PC-3 (cell line): Measurements from ENCODE around the gene IFI27L1. TPM values are rescaled to one million over a fixed set of nuclear protein-coding genes. Genes with fewer than 3 reads are reported as not detected.
A peak's percentile ranks its signal among the peaks of the same experiment; 100 is the strongest.

Experiments
- ATAC-seq: fragments of 200-7000 bp; cut with Tn5 transposase; 2 replicates; pipeline ENCODE4 v1.9.1; 2020; ENCODE audit warnings: mild to moderate bottlenecking, moderate library complexity
- Bru-seq: library from RNA; stranded (reverse); fragments of 400-500 nt; gene quantifications from one replicate; lab custom pipeline; 2021; lab: Mats Ljungman, UMichigan
- BruChase-seq, 2 experiments: library from RNA; stranded (reverse); fragments of 400-500 nt; gene quantifications; one replicate each; lab custom pipeline; 2021; lab: Mats Ljungman, UMichigan
- BruUV-seq: library from RNA; stranded (reverse); fragments of 400-500 nt; replicated peaks from 2 replicates; lab custom pipeline; 2021; lab: Mats Ljungman, UMichigan
- CTCF ChIA-PET: fragments of 300-600 bp; sonication (Branson Sonifier 250); formaldehyde crosslinking; loops from one replicate; lab custom pipeline; 2022; ENCODE audit warnings: antibody characterized with exemption; lab: Charles Lee
- POLR2A ChIA-PET: fragments of 300-600 bp; sonication (Branson Sonifier 250); formaldehyde crosslinking; loops from one replicate; lab custom pipeline; 2022; ENCODE audit warnings: antibody characterized with exemption; ENCODE audit not compliant: unreplicated experiment; lab: Charles Lee
- DNase-seq: peaks from one replicate; pipeline ENCODE4 v3.0.0-alpha.2; 2015
- H2AFZ ChIP-seq: fragments of 300-600 bp; sonication (generic); 2 replicates; pipeline ENCODE4 v1.6.0; 2016; ENCODE audit warnings: antibody characterized with exemption, low read length
- H3F3A ChIP-seq: fragments of 300-600 bp; sonication (generic); one replicate; pipeline ENCODE4 v1.6.0; 2017; ENCODE audit warnings: antibody characterized with exemption, low read length, control low read depth, mild to moderate bottlenecking; ENCODE audit not compliant: unreplicated experiment
- H3K27ac ChIP-seq: fragments of 300-600 bp; sonication (generic); 2 replicates; pipeline ENCODE4 v1.5.1; 2016; ENCODE audit warnings: mild to moderate bottlenecking, low read length
- H3K27me3 ChIP-seq: fragments of 300-600 bp; sonication (generic); 2 replicates; pipeline ENCODE4 v1.6.1; 2016; ENCODE audit warnings: low read length, mixed read lengths
- H3K36me3 ChIP-seq: fragments of 300-600 bp; sonication (generic); 2 replicates; pipeline ENCODE4 v1.6.1; 2016; ENCODE audit warnings: low read depth, mixed run types, low read length, mixed read lengths
- H3K4me1 ChIP-seq: fragments of 300-600 bp; sonication (generic); 2 replicates; pipeline ENCODE4 v1.5.1; 2016; ENCODE audit warnings: low read length; ENCODE audit not compliant: insufficient read depth
- H3K4me2 ChIP-seq: fragments of 300-600 bp; sonication (generic); 2 replicates; pipeline ENCODE4 v1.6.0; 2016; ENCODE audit warnings: low read length
- H3K4me3 ChIP-seq: fragments of 300-600 bp; sonication (generic); 2 replicates; pipeline ENCODE4 v1.5.1; 2016; ENCODE audit warnings: mild to moderate bottlenecking, low read length, mixed read lengths
- H3K79me2 ChIP-seq: fragments of 300-600 bp; sonication (generic); 2 replicates; pipeline ENCODE4 v1.6.1; 2017; ENCODE audit warnings: low read length, mixed read lengths
- H3K9ac ChIP-seq: fragments of 300-600 bp; sonication (generic); 2 replicates; pipeline ENCODE4 v1.6.0; 2016; ENCODE audit warnings: mild to moderate bottlenecking, low read length
- H3K9me2 ChIP-seq: fragments of 300-600 bp; sonication (generic); replicated peaks from 2 replicates; pipeline ENCODE4 v1.6.1; 2016; ENCODE audit warnings: mixed run types, low read length, mixed read lengths
- H3K9me3 ChIP-seq: fragments of 300-600 bp; sonication (generic); 2 replicates; pipeline ENCODE4 v1.6.1; 2016; ENCODE audit warnings: low read length, mixed read lengths
- H4K20me1 ChIP-seq: fragments of 300-600 bp; sonication (generic); 2 replicates; pipeline ENCODE4 v1.6.1; 2016; ENCODE audit warnings: low read length, mixed read lengths
- CTCF ChIP-seq: fragments of 300-600 bp; sonication (generic); conservative IDR thresholded peaks from 2 replicates; pipeline ENCODE4 v1.5.1; 2017; ENCODE audit warnings: antibody characterized with exemption, low read depth, mild to moderate bottlenecking, low read length
- EZH2 ChIP-seq: fragments of 300-600 bp; sonication (generic); IDR thresholded peaks from one replicate; pipeline ENCODE4 v1.6.1; 2017; ENCODE audit warnings: antibody characterized with exemption, mild to moderate bottlenecking, low read length; ENCODE audit not compliant: unreplicated experiment
- EZH2phosphoT487 ChIP-seq: fragments of 300-600 bp; sonication (generic); IDR thresholded peaks from 2 replicates; pipeline ENCODE4 v1.6.1; 2018; ENCODE audit warnings: mild to moderate bottlenecking, antibody characterized with exemption, low read length, borderline replicate concordance
- intact Hi-C: fragments of 100-400 bp; cut with micrococcal nuclease; formaldehyde crosslinking; loops from 2 replicates; pipeline ENCODE4 v1.9.0; 2023
- long read RNA-seq: library from polyadenylated mRNA; unstranded; transcript quantifications from one replicate; pipeline ENCODE4 v2.0.0, GENCODE V29; 2021; ENCODE audit not compliant: unreplicated experiment
- total RNA-seq: library from RNA; depleted of rRNA; stranded (reverse); fragments of >200 nt; gene quantifications from 2 replicates; pipeline ENCODE4 v1.2.3, GENCODE V29; 2014; rRNA removed

IFI27L1 gene
- total RNA-seq: 7.8 and 16.9 TPM in 2 replicates
- Bru-seq, nascent RNA: percentile 54 among the genes with signal in this experiment
- BruChase-seq, experiment 1, labeled RNA remaining after a 6-hour chase: percentile 52 among the genes with signal in this experiment
- BruChase-seq, experiment 2, labeled RNA remaining after a 2-hour chase: percentile 57 among the genes with signal in this experiment
- long read RNA-seq, partial matches to known transcripts: 2 of 10 reads
- long read RNA-seq, other reads (novel, unspliced or antisense): 7 of 10 reads

GRCh38 chr14:94080621-94081385, at the start of gene IFI27L1, which contains the start of gene DDX24:
Gene IFI27L1, plus strand, starts transcription at chr14:94081310. Its CDS starts 15,628 bp downstream, at chr14:94096938.
Gene DDX24, minus strand, starts transcription at chr14:94081202. Its CDS starts 1,460 bp downstream, at chr14:94079742.
- no TSS peak for BruUV-seq
- peak within 1 kb of the TSS; percentile 87 for H3K4me2 ChIP-seq
- no peaks in the 10 kb centered on the region for H3K9me3 ChIP-seq
- ChIA-PET CTCF (interaction anchor here (1.0 to 2.1 kb wide), 3 partner anchors 30 to 52 kb away, joined by 9 to 12 read pairs (median 11); no protein-coding TSS in a partner anchor), POLR2A (interaction anchor here (0.7 to 1.1 kb wide), 3 partner anchors 34 to 60 kb away, joined by 3 to 7 read pairs (median 3); no protein-coding TSS in a partner anchor)
- peaks cover 33% of the 10 kb centered on the region for H4K20me1 ChIP-seq
- peak; percentile 96 for ATAC-seq
- no peaks in the 10 kb centered on the region for H3F3A ChIP-seq
- intact Hi-C loops: loop anchor here (2.0 kb wide), 2 partner anchors 52 to 56 kb away; no protein-coding TSS in a partner anchor
- peak within 1 kb of the TSS; percentile 94 for H2AFZ ChIP-seq
- H3K79me2 ChIP-seq: peaks cover 66% of the 10 kb centered on the region
- TF ChIP-seq EZH2phosphoT487: no peak
- TF ChIP-seq CTCF: no peak
- no peak for TF ChIP-seq EZH2
- peak within 1 kb of the TSS; percentile 92 for H3K4me3 ChIP-seq
- no peaks in the 10 kb centered on the region for H3K9me2 ChIP-seq
- H3K4me1 ChIP-seq: peaks cover 37% of the 10 kb centered on the region
- H3K9ac ChIP-seq: peak within 1 kb of the TSS; percentile 96
- peak within 1 kb of the TSS; percentile 46 for H3K27ac ChIP-seq
- H3K27me3 ChIP-seq: no peaks in the 10 kb centered on the region
- H3K36me3 ChIP-seq: peaks cover 33% of the 10 kb centered on the region
- peak; percentile 95 for DNase-seq

- intact Hi-C loops: no loop called here
- Histone ChIP-seq H3F3A (peaks cover 4% of the 10 kb centered on the region), H3K4me2 (peak overlapping the region; percentile 44; the same call in 1 of the 2 replicates), H3K9ac (no peak overlapping the region), H3K9me2 (no peaks in the 10 kb centered on the region), H3K79me2 (peaks cover 19% of the 10 kb centered on the region; the same call in 1 of the 2 replicates), H4K20me1 (no peaks in the 10 kb centered on the region), H3K4me1 (peaks cover 41% of the 10 kb centered on the region), H3K36me3 (no peaks in the 10 kb centered on the region), H3K27ac (peak overlapping the region; percentile 38; the same call in 1 of the 2 replicates), H3K4me3 (no peak overlapping the region), H2AFZ (no peak overlapping the region), H3K27me3 (no peaks in the 10 kb centered on the region), H3K9me3 (no peaks in the 10 kb centered on the region)
- DNase-seq (peak; percentile 43), ATAC-seq (no peak)
- ChIA-PET POLR2A (no interaction called here), CTCF (no interaction called here)
- no TSS peak for BruUV-seq
- TF ChIP-seq EZH2phosphoT487 (no peak), CTCF (no peak), EZH2 (no peak)
These were observed 49.2 kb upstream of the IFI27L1 start for GRCh38 chr14:94031883-94032279.
